ENCODE measurements around the gene ALDH1A3. TPM values are rescaled to one million over a fixed set of nuclear protein-coding genes. Genes with fewer than 3 reads are reported as not detected.

Gene ALDH1A3
- total RNA-seq, 2 donors from 2014 or later: 240 to 347 TPM

DNA sequence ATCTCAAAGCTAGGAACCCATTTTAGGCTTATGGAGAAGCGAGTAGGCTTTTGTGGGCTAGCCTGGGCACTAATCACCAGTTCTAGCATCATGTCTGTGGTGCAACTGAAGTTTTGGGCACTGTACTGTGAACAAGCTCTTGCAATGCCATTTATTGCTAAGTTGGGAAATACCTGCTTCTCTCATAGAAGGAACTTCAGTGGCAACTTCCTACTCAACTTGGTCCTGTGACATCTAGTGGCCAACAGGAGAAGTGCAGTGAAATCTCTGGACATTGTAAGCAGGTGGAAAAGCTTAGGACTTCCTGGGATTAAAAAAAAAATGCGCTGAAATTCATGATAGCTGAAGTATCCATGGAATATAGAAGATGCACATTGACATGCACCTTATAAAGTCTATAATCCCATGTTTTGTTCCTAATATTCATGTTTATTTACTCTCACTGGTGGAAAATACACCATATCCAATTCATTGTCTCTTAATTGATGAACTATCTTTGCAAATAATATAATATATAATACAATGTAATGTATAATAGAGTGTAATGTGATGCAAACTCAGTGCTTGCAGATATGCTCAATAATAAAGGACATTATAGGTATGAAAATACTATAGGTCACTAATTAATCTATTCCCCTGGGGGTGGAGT lies 6.5 kb upstream of the ALDH1A3 start:
- no peaks in the 10 kb centered on the region for H3K36me3 ChIP-seq
- peak; percentile 85 for DNase-seq (ENCODE audit: low spot score)
- H3K4me1 ChIP-seq (replicated peaks): no peaks in the 10 kb centered on the region
- no peak overlapping the region for H3K4me3 ChIP-seq
- intact Hi-C loops (cut with DNase I): no loop called here
- peak overlapping the region in 1 of 2 donors; percentile 29 for H3K27ac ChIP-seq
- 35% methylated on average over 2 of the region's 2 CpGs for WGBS
- no peaks in the 10 kb centered on the region for H3K9me3 ChIP-seq
- TF ChIP-seq POLR2AphosphoS5 (IDR thresholded peaks at IDR 0.05) (peak; percentile 93), POLR2A (IDR thresholded peaks at IDR 0.05) (no peak)
- TF ChIP-seq, protein P1, sequence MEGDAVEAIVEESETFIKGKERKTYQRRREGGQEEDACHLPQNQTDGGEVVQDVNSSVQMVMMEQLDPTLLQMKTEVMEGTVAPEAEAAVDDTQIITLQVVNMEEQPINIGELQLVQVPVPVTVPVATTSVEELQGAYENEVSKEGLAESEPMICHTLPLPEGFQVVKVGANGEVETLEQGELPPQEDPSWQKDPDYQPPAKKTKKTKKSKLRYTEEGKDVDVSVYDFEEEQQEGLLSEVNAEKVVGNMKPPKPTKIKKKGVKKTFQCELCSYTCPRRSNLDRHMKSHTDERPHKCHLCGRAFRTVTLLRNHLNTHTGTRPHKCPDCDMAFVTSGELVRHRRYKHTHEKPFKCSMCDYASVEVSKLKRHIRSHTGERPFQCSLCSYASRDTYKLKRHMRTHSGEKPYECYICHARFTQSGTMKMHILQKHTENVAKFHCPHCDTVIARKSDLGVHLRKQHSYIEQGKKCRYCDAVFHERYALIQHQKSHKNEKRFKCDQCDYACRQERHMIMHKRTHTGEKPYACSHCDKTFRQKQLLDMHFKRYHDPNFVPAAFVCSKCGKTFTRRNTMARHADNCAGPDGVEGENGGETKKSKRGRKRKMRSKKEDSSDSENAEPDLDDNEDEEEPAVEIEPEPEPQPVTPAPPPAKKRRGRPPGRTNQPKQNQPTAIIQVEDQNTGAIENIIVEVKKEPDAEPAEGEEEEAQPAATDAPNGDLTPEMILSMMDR (IDR thresholded peaks at IDR 0.05): peak; percentile 77 to 98 (median 96)
- no peaks in the 10 kb centered on the region for H3K27me3 ChIP-seq (replicated peaks; ENCODE audit: insufficient read depth)

DNA sequence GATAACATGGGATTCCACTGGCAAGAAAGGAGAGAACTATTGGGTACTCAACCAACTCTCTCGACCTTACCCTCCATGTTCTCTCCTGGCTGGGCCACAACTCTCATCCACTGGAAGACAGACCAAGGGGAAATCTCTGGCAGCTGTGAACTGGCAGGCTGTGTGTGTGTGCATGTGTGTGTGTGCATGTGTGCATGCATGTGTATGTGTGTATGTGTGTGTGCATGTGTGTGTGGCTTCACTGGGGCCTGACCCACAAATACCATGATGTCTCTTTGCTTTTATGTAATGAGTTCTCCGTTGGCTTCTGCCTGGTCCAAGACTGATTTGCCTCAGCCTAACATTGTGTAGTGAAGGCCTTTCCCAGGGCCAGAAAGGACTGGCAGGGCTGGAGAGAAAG lies 4.1 kb upstream of the ALDH1A3 start:
- WGBS: 93% methylated on average over 2 of the region's 2 CpGs

DNA sequence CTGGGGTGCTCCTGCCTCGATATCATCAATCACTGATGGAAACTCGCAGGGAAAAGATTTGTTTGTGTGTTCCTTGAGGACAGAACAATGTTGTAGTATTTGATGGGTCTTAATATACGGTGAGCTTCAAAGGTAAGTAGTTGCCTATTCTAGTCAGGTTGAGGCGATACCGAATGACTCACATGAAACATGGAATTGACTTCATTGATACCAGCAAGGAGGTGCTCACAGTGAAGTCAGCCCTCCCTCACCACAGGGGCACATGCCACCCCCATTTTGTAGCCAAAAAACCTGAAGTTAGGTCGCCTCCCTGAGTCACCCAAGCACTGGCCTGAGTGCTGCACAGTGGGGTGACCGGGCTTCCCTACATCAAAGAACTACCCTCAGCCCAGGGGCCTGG lies 3.7 kb upstream of the ALDH1A3 start:
- H3K27ac ChIP-seq: no peak overlapping the region
- TF ChIP-seq, protein P1 (IDR thresholded peaks at IDR 0.05): no peak
- no peak for TF ChIP-seq POLR2A (IDR thresholded peaks at IDR 0.05)
- no peak for TF ChIP-seq POLR2AphosphoS5 (IDR thresholded peaks at IDR 0.05)
- H3K4me1 ChIP-seq (replicated peaks): no peaks in the 10 kb centered on the region
- H3K9me3 ChIP-seq: no peaks in the 10 kb centered on the region
- intact Hi-C loops (cut with DNase I): loop anchor here (2.0 to 5.0 kb wide), 2 partner anchors 209 to 247 kb away; no protein-coding TSS in a partner anchor
- H3K4me3 ChIP-seq: no peak overlapping the region
- H3K36me3 ChIP-seq: no peaks in the 10 kb centered on the region
- 95% methylated on average over 7 of the region's 7 CpGs for WGBS
- DNase-seq (ENCODE audit: low spot score): no peak
- H3K27me3 ChIP-seq (replicated peaks; ENCODE audit: insufficient read depth): no peaks in the 10 kb centered on the region

More for the DNA sequence above, 4.1 kb upstream of the ALDH1A3 start:
- no peak for DNase-seq (ENCODE audit: low spot score)
- TF ChIP-seq, protein P1 (IDR thresholded peaks at IDR 0.05): no peak
- no peak for TF ChIP-seq POLR2AphosphoS5 (IDR thresholded peaks at IDR 0.05)
- TF ChIP-seq POLR2A (IDR thresholded peaks at IDR 0.05): no peak
- Histone ChIP-seq H3K36me3 (no peaks in the 10 kb centered on the region), H3K27ac (no peak overlapping the region), H3K4me1 (replicated peaks) (no peaks in the 10 kb centered on the region), H3K27me3 (replicated peaks; ENCODE audit: insufficient read depth) (no peaks in the 10 kb centered on the region), H3K4me3 (no peak overlapping the region), H3K9me3 (no peaks in the 10 kb centered on the region)
- intact Hi-C loops (cut with DNase I): loop anchor here (2.0 to 5.0 kb wide), 2 partner anchors 208 to 247 kb away; no protein-coding TSS in a partner anchor

DNA sequence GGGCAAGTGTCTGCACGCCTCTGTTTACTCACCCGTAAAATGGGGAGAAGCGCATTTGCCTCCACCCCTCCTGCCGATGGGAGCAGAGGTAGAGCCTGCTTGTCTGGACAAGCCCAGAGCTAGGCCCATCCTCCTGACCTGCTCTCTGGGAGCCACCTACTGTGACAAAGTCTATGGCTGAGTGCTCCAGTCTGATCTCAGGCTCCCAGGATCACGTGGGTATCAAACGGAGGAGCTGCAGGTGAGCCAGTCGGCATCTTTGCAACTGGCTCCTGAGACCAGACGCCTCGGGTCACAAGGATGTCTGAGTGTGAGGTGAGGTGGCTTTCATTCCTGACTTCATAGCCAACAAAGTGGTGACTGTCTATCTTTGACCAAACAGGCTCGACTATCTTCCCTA lies 2.1 kb upstream of the ALDH1A3 start:
- TF ChIP-seq POLR2AphosphoS5 (IDR thresholded peaks at IDR 0.05): no peak
- no peak for TF ChIP-seq POLR2A (IDR thresholded peaks at IDR 0.05)
- TF ChIP-seq, protein P1 (IDR thresholded peaks at IDR 0.05): no peak
- 70% methylated on average over 10 of the region's 10 CpGs for WGBS
- intact Hi-C loops (cut with DNase I): loop anchor here (5.0 kb wide), 1 partner anchor 210 kb away; no protein-coding TSS in a partner anchor
- Histone ChIP-seq H3K9me3 (no peaks in the 10 kb centered on the region), H3K4me3 (no peak overlapping the region), H3K27ac (no peak overlapping the region), H3K4me1 (replicated peaks) (no peaks in the 10 kb centered on the region), H3K27me3 (replicated peaks; ENCODE audit: insufficient read depth) (no peaks in the 10 kb centered on the region), H3K36me3 (no peaks in the 10 kb centered on the region)
- DNase-seq (ENCODE audit: low spot score): no peak

DNA sequence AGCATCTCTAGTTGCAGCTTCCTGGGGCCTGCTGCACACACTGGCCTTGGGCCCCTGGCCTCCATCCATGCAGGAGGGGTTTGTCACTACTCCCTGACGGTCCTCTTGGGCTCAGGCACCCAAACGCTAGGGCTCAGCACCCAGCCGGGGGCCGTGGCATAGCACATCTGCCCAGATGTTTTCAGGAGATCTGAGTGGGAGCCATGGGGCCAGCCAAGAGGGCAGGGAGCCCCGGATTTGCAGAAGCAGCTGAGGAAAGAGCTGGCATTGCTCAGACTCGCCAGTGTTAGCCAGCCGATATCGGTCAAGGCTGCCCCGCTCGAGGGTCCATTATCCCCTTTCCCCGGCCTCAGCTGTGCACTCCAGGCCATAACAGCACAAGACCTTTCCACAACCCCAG lies 1.5 kb upstream of the ALDH1A3 start:
- no peaks in the 10 kb centered on the region for H3K36me3 ChIP-seq
- TF ChIP-seq, protein P1 (IDR thresholded peaks at IDR 0.05): no peak
- TF ChIP-seq POLR2A (IDR thresholded peaks at IDR 0.05) (no peak), POLR2AphosphoS5 (IDR thresholded peaks at IDR 0.05) (no peak)
- no peak for DNase-seq (ENCODE audit: low spot score)
- 73% methylated on average over 11 of the region's 11 CpGs for WGBS
- H3K27ac ChIP-seq: peak overlapping the region in 1 of 2 donors; percentile 98
- no peaks in the 10 kb centered on the region for H3K27me3 ChIP-seq (replicated peaks; ENCODE audit: insufficient read depth)
- H3K4me1 ChIP-seq (replicated peaks): no peaks in the 10 kb centered on the region
- intact Hi-C loops (cut with DNase I): loop anchor here (5.0 kb wide), 1 partner anchor 211 kb away; no protein-coding TSS in a partner anchor
- no peaks in the 10 kb centered on the region for H3K9me3 ChIP-seq
- H3K4me3 ChIP-seq: peak overlapping the region in 1 of 2 donors; percentile 95

Data from prostate gland (tissue), 2 donors.